IMR-90 (cell line): Measurements from ENCODE around the gene INTS15.

Experiments used
- POLR2A ChIP-seq: IDR thresholded peaks from 2 replicates; pipeline ENCODE4 v1.6.1; 2012; ENCODE audit warnings: mild to moderate bottlenecking, low read depth, low read length
- TF ChIP-seq, protein P1 (sequence below): conservative IDR thresholded peaks from 2 replicates; pipeline ENCODE4 v1.5.1; 2012; ENCODE audit warnings: mild to moderate bottlenecking, low read depth, low read length, improper control_type of control experiment

DNA sequence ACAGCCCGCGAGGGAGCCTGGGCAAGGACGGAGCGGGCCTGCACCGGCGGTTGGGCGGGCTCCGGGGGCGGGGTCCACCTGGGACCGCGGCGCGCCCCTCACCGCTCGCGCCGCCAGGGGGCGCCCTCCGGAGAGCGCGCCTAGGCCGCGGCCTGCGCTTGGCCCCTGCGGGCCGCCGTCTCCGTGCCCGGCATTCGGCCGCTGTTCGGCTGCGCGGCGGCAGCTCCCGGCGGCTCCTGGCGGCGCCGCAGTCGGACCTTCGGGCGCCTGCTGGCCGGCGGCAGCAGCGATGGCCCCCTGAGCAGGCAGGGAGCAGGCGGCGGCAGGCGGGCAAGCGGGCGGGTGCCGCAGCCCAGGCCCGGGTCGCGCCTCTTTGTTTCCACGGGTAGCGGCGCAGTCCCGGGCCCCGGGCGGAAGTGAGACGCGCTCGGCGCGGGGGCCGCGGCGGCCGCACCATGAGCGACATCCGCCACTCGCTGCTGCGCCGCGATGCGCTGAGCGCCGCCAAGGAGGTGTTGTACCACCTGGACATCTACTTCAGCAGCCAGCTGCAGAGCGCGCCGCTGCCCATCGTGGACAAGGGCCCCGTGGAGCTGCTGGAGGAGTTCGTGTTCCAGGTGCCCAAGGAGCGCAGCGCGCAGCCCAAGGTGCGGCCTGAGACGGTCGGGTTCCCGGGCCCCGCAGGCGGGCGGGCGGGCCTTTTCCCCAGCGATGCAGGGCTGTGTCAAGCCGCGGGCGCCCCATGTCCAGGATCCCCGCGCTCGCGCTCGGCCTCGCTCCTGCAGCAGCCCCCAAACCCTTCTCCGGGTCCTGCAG, at the start of gene INTS15:
- TF ChIP-seq, protein P1, sequence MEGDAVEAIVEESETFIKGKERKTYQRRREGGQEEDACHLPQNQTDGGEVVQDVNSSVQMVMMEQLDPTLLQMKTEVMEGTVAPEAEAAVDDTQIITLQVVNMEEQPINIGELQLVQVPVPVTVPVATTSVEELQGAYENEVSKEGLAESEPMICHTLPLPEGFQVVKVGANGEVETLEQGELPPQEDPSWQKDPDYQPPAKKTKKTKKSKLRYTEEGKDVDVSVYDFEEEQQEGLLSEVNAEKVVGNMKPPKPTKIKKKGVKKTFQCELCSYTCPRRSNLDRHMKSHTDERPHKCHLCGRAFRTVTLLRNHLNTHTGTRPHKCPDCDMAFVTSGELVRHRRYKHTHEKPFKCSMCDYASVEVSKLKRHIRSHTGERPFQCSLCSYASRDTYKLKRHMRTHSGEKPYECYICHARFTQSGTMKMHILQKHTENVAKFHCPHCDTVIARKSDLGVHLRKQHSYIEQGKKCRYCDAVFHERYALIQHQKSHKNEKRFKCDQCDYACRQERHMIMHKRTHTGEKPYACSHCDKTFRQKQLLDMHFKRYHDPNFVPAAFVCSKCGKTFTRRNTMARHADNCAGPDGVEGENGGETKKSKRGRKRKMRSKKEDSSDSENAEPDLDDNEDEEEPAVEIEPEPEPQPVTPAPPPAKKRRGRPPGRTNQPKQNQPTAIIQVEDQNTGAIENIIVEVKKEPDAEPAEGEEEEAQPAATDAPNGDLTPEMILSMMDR, result peak; percentile 95
- TF ChIP-seq POLR2A, result peak; percentile 84
